Neural cell (in vitro differentiated cells): ENCODE results near the gene MSX2. TPM values are rescaled to one million over a fixed set of nuclear protein-coding genes. Genes with fewer than 3 reads are reported as not detected.
A peak's percentile ranks its signal among the peaks of the same experiment; 100 is the strongest.

Experiments
- H2AFZ ChIP-seq: fragments of 200-600, 300-800 bp; sonication (generic), shearing (Covaris generic); 2 replicates; pipeline ENCODE4 v1.6.0; 2014; ENCODE audit warnings: low read depth, mild to moderate bottlenecking, antibody characterized with exemption, low read length, moderate library complexity
- H3F3A ChIP-seq: fragments of 200-600 bp; shearing (Covaris generic); 2 replicates; pipeline ENCODE4 v1.6.1; 2016; ENCODE audit warnings: mild to moderate bottlenecking, moderate library complexity, mixed read lengths, antibody characterized with exemption, low read length; ENCODE audit not compliant: insufficient read depth, poor library complexity, severe bottlenecking
- H3K27ac ChIP-seq: fragments of 200-600, 300-800 bp; sonication (generic), shearing (Covaris generic); 2 replicates; pipeline ENCODE4 v1.5.1; 2014; ENCODE audit warnings: mild to moderate bottlenecking, low read length, moderate library complexity
- H3K27me3 ChIP-seq: fragments of 300-800, 200-600 bp; sonication (generic), shearing (Covaris generic); 2 replicates; pipeline ENCODE4 v1.6.0; 2014; ENCODE audit warnings: mild to moderate bottlenecking, low read depth, low read length, moderate library complexity; ENCODE audit not compliant: insufficient read depth
- H3K36me3 ChIP-seq: fragments of 300-800, 200-600 bp; sonication (generic), shearing (Covaris generic); 2 replicates; pipeline ENCODE4 v1.5.1; 2014; ENCODE audit warnings: mild to moderate bottlenecking, antibody characterized with exemption, low read length, moderate library complexity; ENCODE audit not compliant: insufficient read depth
- H3K4me2 ChIP-seq: fragments of 300-800, 200-600 bp; sonication (generic), shearing (Covaris generic); 2 replicates; pipeline ENCODE4 v1.6.0; 2014; ENCODE audit warnings: mild to moderate bottlenecking, low read length
- H3K4me3 ChIP-seq: fragments of 300-800, 200-600 bp; sonication (generic), shearing (Covaris generic); 2 replicates; pipeline ENCODE4 v1.5.1; 2014; ENCODE audit warnings: mild to moderate bottlenecking, low read length, moderate library complexity
- H3K79me2 ChIP-seq: fragments of 200-600 bp; shearing (Covaris generic); replicated peaks from 2 replicates; pipeline ENCODE4 v1.6.0; 2014; ENCODE audit warnings: mild to moderate bottlenecking, low read length, moderate library complexity; ENCODE audit not compliant: insufficient read depth
- H3K9ac ChIP-seq: fragments of 300-800, 200-600 bp; sonication (generic), shearing (Covaris generic); 2 replicates; pipeline ENCODE4 v1.6.1; 2016; ENCODE audit warnings: mild to moderate bottlenecking, low read length, mixed read lengths
- H3K9me2 ChIP-seq: fragments of 200-600 bp; shearing (Covaris generic); 2 replicates; pipeline ENCODE4 v1.6.1; 2016; ENCODE audit warnings: mild to moderate bottlenecking, low read length, mixed read lengths; ENCODE audit not compliant: insufficient read depth
- H3K9me3 ChIP-seq: fragments of 200-600, 300-800 bp; sonication (generic), shearing (Covaris generic); 2 replicates; pipeline ENCODE4 v1.6.1; 2016; ENCODE audit warnings: mild to moderate bottlenecking, mixed run types, low read length, moderate library complexity, mixed read lengths
- H4K20me1 ChIP-seq: fragments of 200-600 bp; shearing (Covaris generic); 2 replicates; pipeline ENCODE4 v1.6.1; 2016; ENCODE audit warnings: mild to moderate bottlenecking, mixed run types; ENCODE audit not compliant: insufficient read depth
- CTCF ChIP-seq: fragments of 450-650 bp; IDR thresholded peaks from 2 replicates; pipeline ENCODE4 v1.5.1; 2014; ENCODE audit warnings: antibody characterized with exemption, mild to moderate bottlenecking, moderate library complexity; ENCODE audit not compliant: poor library complexity, severe bottlenecking
- EP300 ChIP-seq: fragments of 450-650 bp; conservative IDR thresholded peaks from 2 replicates; pipeline ENCODE4 v1.6.1; 2014; ENCODE audit warnings: antibody characterized with exemption, mild to moderate bottlenecking, moderate library complexity; ENCODE audit not compliant: poor library complexity, severe bottlenecking
- EZH2 ChIP-seq: fragments of 200-600, 300-800 bp; shearing (Covaris generic), sonication (generic); IDR thresholded peaks from 2 replicates; pipeline ENCODE4 v1.6.1; 2014; ENCODE audit warnings: antibody characterized with exemption, low read length, borderline replicate concordance, mild to moderate bottlenecking; ENCODE audit not compliant: insufficient read depth, poor library complexity, severe bottlenecking
- MXI1 ChIP-seq: fragments of 450-650 bp; conservative IDR thresholded peaks from 2 replicates; pipeline ENCODE4 v1.6.1; 2014; ENCODE audit warnings: antibody characterized with exemption, mild to moderate bottlenecking; ENCODE audit not compliant: poor library complexity, severe bottlenecking
- POLR2AphosphoS5 ChIP-seq: IDR thresholded peaks from 2 replicates; pipeline ENCODE4 v1.6.1; 2012
- RAD21 ChIP-seq: fragments of 450-650 bp; conservative IDR thresholded peaks from 2 replicates; pipeline ENCODE4 v1.6.1; 2014; ENCODE audit warnings: antibody characterized with exemption, mild to moderate bottlenecking, moderate library complexity
- SMC3 ChIP-seq: fragments of 450-650 bp; conservative IDR thresholded peaks from 2 replicates; pipeline ENCODE4 v1.6.1; 2014; ENCODE audit warnings: antibody characterized with exemption, mild to moderate bottlenecking, moderate library complexity; ENCODE audit not compliant: poor library complexity
- TAF1 ChIP-seq: IDR thresholded peaks from 2 replicates; pipeline ENCODE4 v1.6.1; 2012; ENCODE audit warnings: low read depth
- polyA plus RNA-seq: library from polyadenylated mRNA; depleted of rRNA; stranded (reverse); fragments of >200 nt; gene quantifications from 2 replicates; pipeline ENCODE4 v1.2.3, GENCODE V29; 2014
- TF ChIP-seq, protein P1 (sequence below): IDR thresholded peaks from 2 replicates; pipeline ENCODE4 v1.6.1; 2012; ENCODE audit warnings: borderline replicate concordance

MSX2 gene
- polyA plus RNA-seq, 1 donor from 2014 or later, result not detected

GRCh38 chr5:174755106-174755505 lies 30.7 kb downstream of the MSX2 start:
- no peaks in the 10 kb centered on the region for H3K9me3 ChIP-seq
- H3K79me2 ChIP-seq, result no peaks in the 10 kb centered on the region
- H3K4me2 ChIP-seq, result no peak overlapping the region
- H3F3A ChIP-seq, result no peaks in the 10 kb centered on the region
- peaks cover 18% of the 10 kb centered on the region for H3K27me3 ChIP-seq
- H3K4me3 ChIP-seq, result no peak overlapping the region
- H3K36me3 ChIP-seq, result no peaks in the 10 kb centered on the region
- H3K27ac ChIP-seq, result no peak overlapping the region
- no peak overlapping the region for H2AFZ ChIP-seq
- no peak for TF ChIP-seq SMC3
- no peak for TF ChIP-seq EZH2
- TF ChIP-seq CTCF, result peak; percentile 40
- TF ChIP-seq POLR2AphosphoS5, result no peak
- no peak for TF ChIP-seq MXI1
- TF ChIP-seq TAF1, result no peak
- no peak for TF ChIP-seq EP300
- TF ChIP-seq RAD21, result no peak
- no peaks in the 10 kb centered on the region for H3K9me2 ChIP-seq
- H4K20me1 ChIP-seq, result no peaks in the 10 kb centered on the region
- no peak overlapping the region for H3K9ac ChIP-seq

DNA sequence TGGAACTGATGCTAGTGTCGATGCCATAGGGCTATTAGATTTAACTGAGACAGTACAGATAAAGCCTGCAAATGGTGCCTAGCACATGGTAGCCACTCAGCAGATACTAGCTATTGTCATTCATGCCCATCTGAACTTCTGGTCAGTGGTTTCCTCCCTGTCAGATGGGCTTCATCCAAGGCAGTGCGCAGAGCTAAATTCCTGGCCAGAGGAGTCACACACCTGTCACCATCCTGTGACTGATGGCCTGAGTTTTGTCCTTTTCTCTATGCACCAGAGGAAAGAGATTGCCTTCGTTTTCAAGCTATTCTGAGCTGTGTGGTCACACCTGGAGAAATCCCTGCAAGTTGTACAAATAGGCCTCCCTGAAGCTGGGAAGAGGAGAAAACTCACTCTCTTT lies 34.7 kb downstream of the MSX2 start:
- Histone ChIP-seq H3K36me3 (no peaks in the 10 kb centered on the region), H3K27ac (no peak overlapping the region), H3K4me2 (no peak overlapping the region), H3K9me2 (no peaks in the 10 kb centered on the region), H2AFZ (no peak overlapping the region), H3K9ac (no peak overlapping the region), H3K27me3 (no peaks in the 10 kb centered on the region), H3K79me2 (no peaks in the 10 kb centered on the region), H3F3A (no peaks in the 10 kb centered on the region), H4K20me1 (no peaks in the 10 kb centered on the region), H3K4me3 (no peak overlapping the region), H3K9me3 (no peaks in the 10 kb centered on the region)
- no peak for TF ChIP-seq RAD21
- TF ChIP-seq EZH2, result no peak
- TF ChIP-seq MXI1, result no peak
- TF ChIP-seq POLR2AphosphoS5, result no peak
- TF ChIP-seq EP300, result no peak
- TF ChIP-seq TAF1, result no peak
- TF ChIP-seq, protein P1, sequence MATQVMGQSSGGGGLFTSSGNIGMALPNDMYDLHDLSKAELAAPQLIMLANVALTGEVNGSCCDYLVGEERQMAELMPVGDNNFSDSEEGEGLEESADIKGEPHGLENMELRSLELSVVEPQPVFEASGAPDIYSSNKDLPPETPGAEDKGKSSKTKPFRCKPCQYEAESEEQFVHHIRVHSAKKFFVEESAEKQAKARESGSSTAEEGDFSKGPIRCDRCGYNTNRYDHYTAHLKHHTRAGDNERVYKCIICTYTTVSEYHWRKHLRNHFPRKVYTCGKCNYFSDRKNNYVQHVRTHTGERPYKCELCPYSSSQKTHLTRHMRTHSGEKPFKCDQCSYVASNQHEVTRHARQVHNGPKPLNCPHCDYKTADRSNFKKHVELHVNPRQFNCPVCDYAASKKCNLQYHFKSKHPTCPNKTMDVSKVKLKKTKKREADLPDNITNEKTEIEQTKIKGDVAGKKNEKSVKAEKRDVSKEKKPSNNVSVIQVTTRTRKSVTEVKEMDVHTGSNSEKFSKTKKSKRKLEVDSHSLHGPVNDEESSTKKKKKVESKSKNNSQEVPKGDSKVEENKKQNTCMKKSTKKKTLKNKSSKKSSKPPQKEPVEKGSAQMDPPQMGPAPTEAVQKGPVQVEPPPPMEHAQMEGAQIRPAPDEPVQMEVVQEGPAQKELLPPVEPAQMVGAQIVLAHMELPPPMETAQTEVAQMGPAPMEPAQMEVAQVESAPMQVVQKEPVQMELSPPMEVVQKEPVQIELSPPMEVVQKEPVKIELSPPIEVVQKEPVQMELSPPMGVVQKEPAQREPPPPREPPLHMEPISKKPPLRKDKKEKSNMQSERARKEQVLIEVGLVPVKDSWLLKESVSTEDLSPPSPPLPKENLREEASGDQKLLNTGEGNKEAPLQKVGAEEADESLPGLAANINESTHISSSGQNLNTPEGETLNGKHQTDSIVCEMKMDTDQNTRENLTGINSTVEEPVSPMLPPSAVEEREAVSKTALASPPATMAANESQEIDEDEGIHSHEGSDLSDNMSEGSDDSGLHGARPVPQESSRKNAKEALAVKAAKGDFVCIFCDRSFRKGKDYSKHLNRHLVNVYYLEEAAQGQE, result no peak
- no peak for TF ChIP-seq SMC3
- no peak for TF ChIP-seq CTCF
